KG1 (cell line): Measurements from ENCODE around the gene EIF3D.

ENCODE experiments used
- DNase-seq: peaks from one replicate; lab custom pipeline; 2025; lab: John Stamatoyannopoulos, UW

Gene EIF3D, protein sequence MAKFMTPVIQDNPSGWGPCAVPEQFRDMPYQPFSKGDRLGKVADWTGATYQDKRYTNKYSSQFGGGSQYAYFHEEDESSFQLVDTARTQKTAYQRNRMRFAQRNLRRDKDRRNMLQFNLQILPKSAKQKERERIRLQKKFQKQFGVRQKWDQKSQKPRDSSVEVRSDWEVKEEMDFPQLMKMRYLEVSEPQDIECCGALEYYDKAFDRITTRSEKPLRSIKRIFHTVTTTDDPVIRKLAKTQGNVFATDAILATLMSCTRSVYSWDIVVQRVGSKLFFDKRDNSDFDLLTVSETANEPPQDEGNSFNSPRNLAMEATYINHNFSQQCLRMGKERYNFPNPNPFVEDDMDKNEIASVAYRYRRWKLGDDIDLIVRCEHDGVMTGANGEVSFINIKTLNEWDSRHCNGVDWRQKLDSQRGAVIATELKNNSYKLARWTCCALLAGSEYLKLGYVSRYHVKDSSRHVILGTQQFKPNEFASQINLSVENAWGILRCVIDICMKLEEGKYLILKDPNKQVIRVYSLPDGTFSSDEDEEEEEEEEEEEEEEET

GRCh38 chr22:36528795-36529751 lies at the start of gene EIF3D:
TSS of gene EIF3D (minus strand) at chr22:36529166. CDS start at chr22:36526121, 3,045 bp downstream.
- DNase-seq: peak; percentile 99

DNA sequence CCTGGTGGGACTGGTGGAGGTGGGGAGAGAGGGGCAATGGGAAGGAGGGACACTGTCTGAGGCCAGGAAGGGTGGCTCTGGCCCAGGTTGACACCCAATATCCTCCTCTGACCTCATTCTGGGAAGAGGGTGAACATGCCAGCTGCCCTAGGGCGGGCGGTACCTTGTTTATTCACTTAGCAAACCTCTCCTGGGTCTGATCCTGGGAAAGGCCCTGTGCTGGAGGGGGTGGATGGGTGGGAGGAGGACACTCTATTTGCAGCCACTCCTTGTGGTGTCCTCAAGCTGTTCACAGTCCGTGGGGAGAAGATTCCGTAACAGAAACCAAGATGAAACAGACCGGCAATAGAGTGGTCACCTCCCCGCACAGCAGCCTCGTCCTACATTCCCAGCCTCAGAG lies 49.7 kb upstream of the EIF3D start:
- no peak for DNase-seq

GRCh38 chr22:36577019-36577418 lies 48.1 kb upstream of the EIF3D start:
- no peak for DNase-seq

DNA sequence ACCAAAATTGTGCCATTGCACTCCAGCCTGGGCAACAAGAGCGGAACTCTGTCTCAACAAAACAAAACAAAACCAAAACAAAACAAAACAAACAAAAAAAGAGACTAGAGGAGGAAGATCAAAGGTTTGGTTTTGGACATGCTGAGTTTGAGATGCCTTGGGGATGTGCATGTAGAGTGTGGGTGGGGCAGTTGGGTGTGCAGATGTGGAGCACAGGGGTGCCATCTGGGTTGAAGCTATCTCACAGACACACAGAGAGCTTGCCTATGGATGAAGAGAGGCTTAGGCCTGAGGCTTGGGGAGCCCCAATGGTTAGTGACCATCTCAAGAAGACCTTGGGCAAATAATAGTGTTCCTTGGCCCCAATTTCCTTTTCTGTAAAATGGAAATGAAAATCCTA lies 45.8 kb upstream of the EIF3D start:
- no peak for DNase-seq

- DNase-seq: no peak
Observed at GRCh38 chr22:36573815-36574363, 44.9 kb upstream of the EIF3D start.

- no peak for DNase-seq
Observed at GRCh38 chr22:36571991-36572390, 43.0 kb upstream of the EIF3D start.

- DNase-seq: no peak
Observed at GRCh38 chr22:36569999-36570398, 41.0 kb upstream of the EIF3D start.

DNA sequence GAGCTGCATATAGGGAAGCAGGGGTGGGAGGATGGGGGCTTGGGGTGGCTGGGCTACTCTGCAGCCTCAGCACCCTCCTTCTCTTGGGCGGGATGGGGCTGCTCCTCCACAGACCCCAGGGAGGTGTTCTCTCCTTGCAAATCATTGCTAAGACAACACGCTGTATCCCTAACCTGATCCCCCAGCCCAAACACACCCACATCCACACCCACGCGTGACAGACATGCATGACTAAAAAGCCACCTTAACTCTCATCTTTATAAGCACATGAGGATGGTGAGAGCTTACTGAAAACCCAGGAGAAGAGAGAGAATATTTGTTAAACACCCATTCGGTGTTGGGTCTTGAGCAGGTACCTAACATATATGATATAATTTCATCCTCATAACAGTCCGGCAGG lies 39.9 kb upstream of the EIF3D start:
- DNase-seq: no peak

- DNase-seq: no peak
Observed at GRCh38 chr22:36566720-36567119, 37.8 kb upstream of the EIF3D start.

- DNase-seq: no peak
Observed at GRCh38 chr22:36565686-36566085, 36.7 kb upstream of the EIF3D start.

DNA sequence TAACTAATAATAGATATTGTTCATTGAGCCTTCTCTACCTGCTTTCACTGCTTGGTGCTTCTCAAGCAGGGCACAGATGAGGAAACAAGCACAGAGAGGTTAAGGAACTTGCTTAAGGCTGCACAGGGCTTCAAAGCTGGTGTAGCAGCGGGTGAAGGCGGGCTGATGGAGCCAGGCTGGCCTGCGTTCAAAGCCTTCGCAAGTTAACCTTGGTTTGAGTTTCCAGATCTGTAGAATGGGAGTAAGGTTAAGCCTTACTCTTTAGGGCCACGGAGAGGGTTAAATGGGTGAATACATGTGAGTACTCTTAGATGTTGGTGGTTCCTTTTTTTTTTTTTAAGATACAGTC lies 36.2 kb upstream of the EIF3D start:
- DNase-seq: no peak

- DNase-seq: no peak
Observed at GRCh38 chr22:36564422-36565158, 35.6 kb upstream of the EIF3D start.

GRCh38 chr22:36563898-36564297 lies 34.9 kb upstream of the EIF3D start:
- no peak for DNase-seq

DNA sequence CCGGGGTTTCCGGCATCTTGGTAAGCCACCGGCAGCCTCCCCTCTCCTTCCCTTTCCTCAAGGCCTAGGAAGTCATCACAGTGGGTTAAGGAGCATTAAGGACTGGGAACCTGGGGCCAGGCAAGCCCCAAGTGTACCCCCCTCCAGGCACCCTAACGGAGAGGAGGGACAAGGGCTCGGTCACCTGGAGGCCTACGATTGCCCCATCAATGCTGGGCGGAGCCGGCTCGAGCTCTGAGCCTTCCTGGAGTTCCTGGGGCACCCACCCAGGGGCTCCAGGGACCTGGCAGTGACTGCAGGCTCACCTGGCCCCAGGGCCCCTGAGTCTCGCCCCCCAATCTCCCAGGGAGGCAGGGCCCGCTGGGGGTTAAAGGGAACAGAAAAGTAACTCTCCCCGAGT lies 34.5 kb upstream of the EIF3D start:
- DNase-seq: no peak

GRCh38 chr22:36563001-36563400 lies 34.0 kb upstream of the EIF3D start:
- no peak for DNase-seq

- DNase-seq: no peak
Observed at GRCh38 chr22:36562261-36562835, 33.4 kb upstream of the EIF3D start.

GRCh38 chr22:36561291-36561811 lies 32.4 kb upstream of the EIF3D start:
- no peak for DNase-seq

DNA sequence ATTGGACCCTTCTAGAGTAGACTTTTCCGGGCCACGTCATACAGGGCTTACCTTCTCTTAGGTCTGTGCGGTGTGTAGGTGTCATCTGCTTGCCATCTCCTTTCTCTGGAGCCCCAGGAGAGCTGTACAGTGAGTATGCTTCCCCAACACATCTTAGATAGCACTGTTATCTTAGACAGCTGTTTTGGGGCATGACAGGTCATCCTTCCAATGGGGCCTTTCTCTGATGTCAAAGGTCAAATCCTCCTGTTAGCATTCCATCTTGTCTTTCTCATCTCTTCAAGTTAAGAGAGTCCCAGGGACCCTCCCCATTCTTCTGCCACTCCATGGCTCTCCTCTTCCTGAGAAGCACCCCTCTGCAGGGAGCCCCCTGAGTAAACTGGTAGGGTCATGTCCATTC lies 31.0 kb upstream of the EIF3D start:
- DNase-seq: no peak

DNA sequence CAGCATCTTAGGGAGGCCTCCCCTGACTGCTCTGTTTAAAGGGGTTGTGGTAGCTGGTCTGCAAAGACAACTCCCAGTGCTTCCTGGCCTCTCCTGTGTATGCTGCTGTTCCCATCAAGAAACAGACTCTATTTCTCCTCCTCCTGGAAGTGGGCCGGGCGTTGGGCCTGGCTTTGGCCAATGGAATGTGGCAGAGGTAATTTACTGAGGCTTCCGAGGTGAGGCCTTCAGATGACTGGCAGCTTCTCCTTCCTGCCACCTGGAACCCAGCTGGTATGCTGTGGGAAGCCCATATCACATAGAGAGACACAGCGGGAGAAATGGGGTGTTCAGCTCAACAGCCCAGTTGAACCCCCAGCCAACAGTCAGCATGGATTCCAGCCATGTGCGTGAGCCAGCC lies 25.1 kb upstream of the EIF3D start:
- no peak for DNase-seq

DNA sequence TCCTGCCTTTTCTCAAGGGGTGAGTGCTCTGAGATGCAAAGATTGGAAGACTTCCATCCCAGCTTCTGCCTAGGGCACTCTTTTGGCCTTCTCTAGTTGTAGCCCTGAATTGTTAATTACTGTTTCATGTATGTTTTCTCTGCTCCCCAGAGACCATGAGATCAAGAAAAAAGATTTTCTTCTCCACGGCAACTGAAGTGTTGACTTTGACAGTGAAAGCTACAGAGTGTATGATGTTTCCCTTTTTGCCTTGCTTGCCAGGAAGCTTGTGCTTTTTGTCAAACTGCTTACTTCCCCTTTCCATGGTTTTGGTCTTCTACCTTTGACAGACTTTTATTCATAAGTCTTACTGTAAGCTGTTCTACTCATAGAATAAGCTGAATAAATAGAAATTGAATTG lies 23.3 kb upstream of the EIF3D start:
- no peak for DNase-seq
